ENCODE measurements around the gene EIF2AK3.
"Not testable (repeated sequence)": the region's sequence is repeated elsewhere in the genome, so short reads cannot be mapped to it uniquely, and the experiment has no call there.

EIF2AK3 gene

GRCh38 chr2:88632569-88632968 lies 5.3 kb upstream of the EIF2AK3 start:
- DNase-seq, result no peak

GRCh38 chr2:88628571-88628939 lies 1.3 kb upstream of the EIF2AK3 start:
- no peak for DNase-seq

- DNase-seq, result peak; percentile 91
These were observed 749 bp upstream of the EIF2AK3 start for GRCh38 chr2:88627856-88628570.

- peak; percentile 78 for DNase-seq
These were observed 851 bp downstream of the EIF2AK3 start for GRCh38 chr2:88626171-88627054.

- DNase-seq, result no peak
These were observed 2.8 kb downstream of the EIF2AK3 start for GRCh38 chr2:88624477-88624876.

- DNase-seq, result not testable (repeated sequence)
These were observed 3.3 kb downstream of the EIF2AK3 start for GRCh38 chr2:88623831-88624465.

GRCh38 chr2:88622307-88622706 lies 5.0 kb downstream of the EIF2AK3 start:
- no peak for DNase-seq

- DNase-seq, result no peak
These were observed 5.8 kb downstream of the EIF2AK3 start for GRCh38 chr2:88621432-88621831.

- no peak for DNase-seq
These were observed 7.2 kb downstream of the EIF2AK3 start for GRCh38 chr2:88620015-88620414.

- DNase-seq, result no peak
These were observed 11.4 kb downstream of the EIF2AK3 start for GRCh38 chr2:88615822-88616221.

GRCh38 chr2:88614497-88615157 lies 12.6 kb downstream of the EIF2AK3 start:
- DNase-seq, result no peak

- no peak for DNase-seq
These were observed 13.3 kb downstream of the EIF2AK3 start for GRCh38 chr2:88613921-88614320.

- no peak for DNase-seq
These were observed 19.1 kb downstream of the EIF2AK3 start for GRCh38 chr2:88608184-88608583.

GRCh38 chr2:88607416-88607815 lies 19.8 kb downstream of the EIF2AK3 start:
- DNase-seq, result no peak

- no peak for DNase-seq
These were observed 20.8 kb downstream of the EIF2AK3 start for GRCh38 chr2:88606371-88607030.

GRCh38 chr2:88603146-88603545 lies 24.1 kb downstream of the EIF2AK3 start:
- DNase-seq, result no peak

GRCh38 chr2:88602022-88602421 lies 25.2 kb downstream of the EIF2AK3 start:
- DNase-seq, result no peak

GRCh38 chr2:88601286-88601685 lies 26.0 kb downstream of the EIF2AK3 start:
- no peak for DNase-seq

- peak; percentile 60 for DNase-seq
These were observed 27.2 kb downstream of the EIF2AK3 start for GRCh38 chr2:88600038-88600465.

GRCh38 chr2:88599527-88599926 lies 27.7 kb downstream of the EIF2AK3 start:
- no peak for DNase-seq

GRCh38 chr2:88597168-88597567 lies 30.1 kb downstream of the EIF2AK3 start:
- DNase-seq, result no peak

- DNase-seq, result no peak
These were observed 31.0 kb downstream of the EIF2AK3 start for GRCh38 chr2:88596141-88596830.
